A549 (cell line): ENCODE results near the gene HERPUD2. TPM values are rescaled to one million over a fixed set of nuclear protein-coding genes. Genes with fewer than 3 reads are reported as not detected.

ENCODE experiments used
- ATAC-seq, 2 experiments: fragments of 200-7000 bp in 1 of 2; fragments of >200 bp in 1 of 2; cut with Nextera tagmentation in 1 of 2; cut with Tn5 transposase in 1 of 2; 3 replicates each; pipeline versions ENCODE4 v1.8.0 to v1.9.1; 2018 to 2020; ENCODE audit warnings: mild to moderate bottlenecking in 1 of 2, moderate library complexity in 1 of 2
- CTCF ChIA-PET: fragments of 300-600 bp; sonication (Branson Sonifier 250); formaldehyde crosslinking; extraction: SDS; loops from one replicate; lab custom pipeline; 2021; ENCODE audit warnings: antibody characterized with exemption, inconsistent platforms; lab: Yijun Ruan, JAX
- POLR2A ChIA-PET: fragments of 350-600 bp; formaldehyde crosslinking; extraction: SDS; loops from one replicate; lab custom pipeline; 2021; ENCODE audit warnings: antibody characterized with exemption, inconsistent platforms; lab: Yijun Ruan, JAX
- DNase-seq, 2 experiments: peaks; one replicate each; pipeline versions ENCODE4 v3.0.0 to v3.0.0-alpha.2; 2011 to 2016; ENCODE audit warnings: low read depth in 1 of 2, low spot score in 1 of 2
- FAIRE-seq: peaks from 2 replicates; lab custom pipeline; 2011; peaks lifted over from hg19 to GRCh38; lab: Jason Lieb, UNC
- H3K27ac ChIP-seq, 2 experiments: fragments of >200 bp; sonication (Bioruptor Twin); formaldehyde crosslinking; 3 replicates each; pipeline ENCODE4 v1.5.1; 2016 to 2017
- H3K4me1 ChIP-seq: fragments of >200 bp; sonication (Bioruptor Twin); formaldehyde crosslinking; 3 replicates; pipeline ENCODE4 v1.6.1; 2016
- H3K4me2 ChIP-seq: fragments of >200 bp; sonication (Bioruptor Twin); formaldehyde crosslinking; 3 replicates; pipeline ENCODE4 v1.6.1; 2016
- H3K4me3 ChIP-seq: fragments of >200 bp; sonication (Bioruptor Twin); formaldehyde crosslinking; 3 replicates; pipeline ENCODE4 v1.5.1; 2016
- H3K9me3 ChIP-seq: fragments of >200 bp; sonication (Bioruptor Twin); formaldehyde crosslinking; 3 replicates; pipeline ENCODE4 v1.6.1; 2016
- BHLHE40 ChIP-seq: IDR thresholded peaks from 2 replicates; pipeline ENCODE4 v1.6.1; 2012; ENCODE audit warnings: low read depth, low read length, inconsistent platforms
- CHD2 ChIP-seq: fragments of 150-350 bp; IDR thresholded peaks from 2 replicates; pipeline ENCODE4 v1.6.1; 2014; ENCODE audit warnings: low read length; ENCODE audit not compliant: partially characterized antibody
- CHD4 ChIP-seq: fragments of 200-600 bp; sonication (generic); IDR thresholded peaks from 2 replicates; pipeline ENCODE4 v1.6.1; 2016; ENCODE audit warnings: antibody characterized with exemption, mild to moderate bottlenecking, borderline replicate concordance
- EHF ChIP-seq: fragments of 250-450 bp; sonication (Bioruptor Pico); IDR thresholded peaks from 2 replicates; pipeline ENCODE4 v1.5.0; 2020; ENCODE audit warnings: mild to moderate bottlenecking
- ESRRA ChIP-seq: fragments of 150-350 bp; IDR thresholded peaks from 2 replicates; pipeline ENCODE4 v1.6.1; 2014; ENCODE audit warnings: mild to moderate bottlenecking, low read length, borderline replicate concordance
- GATA3 ChIP-seq: IDR thresholded peaks from 2 replicates; pipeline ENCODE4 v1.6.1; 2012; ENCODE audit warnings: borderline replicate concordance
- HES2 ChIP-seq: fragments of >200 bp; sonication (Bioruptor Twin); formaldehyde crosslinking; IDR thresholded peaks from 2 replicates; pipeline ENCODE4 v1.6.1; 2016
- HOXB13 ChIP-seq: fragments of 250-450 bp; sonication (Bioruptor Pico); IDR thresholded peaks from 2 replicates; pipeline ENCODE4 v1.5.0; 2020; ENCODE audit warnings: low read depth, mild to moderate bottlenecking, moderate library complexity
- HOXB5 ChIP-seq: fragments of 250-450 bp; sonication (Bioruptor Pico); IDR thresholded peaks from 2 replicates; pipeline ENCODE4 v1.5.0; 2020; ENCODE audit warnings: mild to moderate bottlenecking, moderate library complexity
- JUN ChIP-seq, 2 experiments: fragments of >200 bp; sonication (Bioruptor Twin); formaldehyde crosslinking; IDR thresholded peaks; 2 replicates in 1 of 2; 3 replicates in 1 of 2; pipeline ENCODE4 v1.6.1; 2016 to 2017
- MAFK ChIP-seq: fragments of 450-650 bp; IDR thresholded peaks from 2 replicates; pipeline ENCODE4 v1.6.1; 2014; ENCODE audit not compliant: partially characterized antibody
- MAZ ChIP-seq: fragments of 150-350 bp; IDR thresholded peaks from 2 replicates; pipeline ENCODE4 v1.6.1; 2014; ENCODE audit warnings: antibody characterized with exemption, low read depth, low read length, borderline replicate concordance
- MYC ChIP-seq: IDR thresholded peaks from 2 replicates; pipeline ENCODE4 v1.6.1; 2012; ENCODE audit warnings: mild to moderate bottlenecking, inconsistent platforms, low read length, improper control_type of control experiment, borderline replicate concordance
- RARB ChIP-seq: fragments of 250-450 bp; sonication (Bioruptor Pico); IDR thresholded peaks from 2 replicates; pipeline ENCODE4 v1.8.0; 2021; ENCODE audit warnings: mild to moderate bottlenecking, moderate library complexity
- SMC3 ChIP-seq: fragments of >200 bp; sonication (Bioruptor Twin); formaldehyde crosslinking; IDR thresholded peaks from 3 replicates; pipeline ENCODE4 v1.6.1; 2018; ENCODE audit warnings: inconsistent platforms
- SREBF2 ChIP-seq: fragments of 450-650 bp; IDR thresholded peaks from 2 replicates; pipeline ENCODE4 v1.6.1; 2014; ENCODE audit warnings: mild to moderate bottlenecking, moderate library complexity
- TP53 ChIP-seq: fragments of 250-450 bp; sonication (Bioruptor Pico); IDR thresholded peaks from 2 replicates; pipeline ENCODE4 v1.5.0; 2021; ENCODE audit warnings: mild to moderate bottlenecking, moderate library complexity
- USF2 ChIP-seq: fragments of 450-650 bp; IDR thresholded peaks from 2 replicates; pipeline ENCODE4 v1.6.1; 2014; ENCODE audit warnings: antibody characterized with exemption
- ZC3H11A ChIP-seq: fragments of 450-650 bp; IDR thresholded peaks from 2 replicates; pipeline ENCODE4 v1.6.1; 2014; ENCODE audit warnings: antibody characterized with exemption, mild to moderate bottlenecking
- ZNF302 ChIP-seq: fragments of 250-450 bp; sonication (Bioruptor Pico); IDR thresholded peaks from 2 replicates; pipeline ENCODE4 v1.9.0; 2021; ENCODE audit warnings: inconsistent platforms, mild to moderate bottlenecking, moderate library complexity
- WGBS: methylation state at CpG from one replicate; pipeline ENCODE4 v1.1.6; 2017; ENCODE audit errors: missing lambda C conversion rate; 5-methylcytosine and 5-hydroxymethylcytosine counted together
- polyA plus RNA-seq, 4 experiments: library from polyadenylated mRNA; depleted of rRNA in 3 of 4; stranded (reverse); fragments of >200 nt; fragmentation: RNase III in 1 of 4; extraction: RNeasy Plus Mini Kit Qiagen cat#74134 plus additional on column Dnase treatment in 1 of 4; gene quantifications; 2 replicates in 3 of 4; 3 replicates in 1 of 4; pipeline ENCODE4 v1.2.3, GENCODE V29; 2011 to 2017

The HERPUD2 gene
- polyA plus RNA-seq, 2 of the 4 experiments (the other 2 are of a cell fraction), result 13.2 to 34.8 TPM

GRCh38 chr7:35704261-35704660 lies 9.3 kb upstream of the HERPUD2 start:
- DNase-seq (no peak), FAIRE-seq (no peak), ATAC-seq (no peak)
- H3K27ac ChIP-seq, result no peak overlapping the region
- ChIA-PET POLR2A (interaction anchor here (1.7 kb wide), 1 partner anchor 10 kb away, joined by 6 read pairs; the partner anchor contains the start of gene HERPUD2), CTCF (interaction anchor here (0.8 to 3.5 kb wide), 4 partner anchors 185 to 580 kb away, joined by 3 to 17 read pairs (median 3); no protein-coding TSS in a partner anchor)
- H3K4me3 ChIP-seq, result no peak overlapping the region
- no peaks in the 10 kb centered on the region for H3K4me1 ChIP-seq
- no peaks in the 10 kb centered on the region for H3K9me3 ChIP-seq
- 92% methylated on average over 1 of the region's 1 CpG for WGBS
- TF ChIP-seq JUN (IDR thresholded peaks at IDR 0.05), result no peak
- no peak for TF ChIP-seq MAZ
- TF ChIP-seq ZNF302, result no peak
- no peak for TF ChIP-seq HES2
- TF ChIP-seq EHF (CRISPR knock-in tag), result no peak
- TF ChIP-seq ESRRA, result no peak
- no peak for TF ChIP-seq SREBF2
- TF ChIP-seq ZC3H11A, result no peak
- no peak for TF ChIP-seq CHD4
- TF ChIP-seq GATA3, result no peak
- no peak for TF ChIP-seq BHLHE40
- TF ChIP-seq SMC3, result no peak
- no peak for TF ChIP-seq HOXB5
- no peak for TF ChIP-seq HOXB13 (CRISPR knock-in tag)
- TF ChIP-seq MYC, result no peak
- no peak for TF ChIP-seq USF2
- TF ChIP-seq MAFK, result no peak
- no peak overlapping the region for H3K4me2 ChIP-seq

- Histone ChIP-seq H3K9me3 (no peaks in the 10 kb centered on the region), H3K4me1 (peaks cover 4% of the 10 kb centered on the region; the same call in 2 of the 3 replicates), H3K27ac (no peak overlapping the region), H3K4me2 (no peak overlapping the region), H3K4me3 (no peak overlapping the region)
- no peak for DNase-seq
- no peak for TF ChIP-seq ZNF302
- TF ChIP-seq MAFK, result peak; percentile 76
- peak; percentile 28 to 47; a peak in 1 of 6 replicates for ATAC-seq
- ChIA-PET CTCF (interaction anchor here (0.8 to 8.0 kb wide), 5 partner anchors 7 to 269 kb away, joined by 3 to 57 read pairs (median 3); no protein-coding TSS in a partner anchor), POLR2A (no interaction called here)
- no peak for FAIRE-seq
- 56% methylated on average over 4 of the region's 4 CpGs for WGBS
These were observed 7.6 kb upstream of the HERPUD2 start for GRCh38 chr7:35702541-35702940.

- FAIRE-seq, result no peak
- H3K4me3 ChIP-seq, result no peak overlapping the region
- peaks cover 15% of the 10 kb centered on the region for H3K4me1 ChIP-seq
- H3K4me2 ChIP-seq, result no peak overlapping the region
- DNase-seq, result no peak
- ChIA-PET CTCF (interaction anchor here (1.0 to 8.0 kb wide), 3 partner anchors 8 to 206 kb away, joined by 4 to 57 read pairs (median 6); no protein-coding TSS in a partner anchor), POLR2A (no interaction called here)
- no peak for ATAC-seq
- no peak overlapping the region for H3K27ac ChIP-seq
- no peaks in the 10 kb centered on the region for H3K9me3 ChIP-seq
- 90% methylated on average over 1 of the region's 1 CpG for WGBS
- TF ChIP-seq TP53 (CRISPR knock-in tag) (no peak), RARB (CRISPR knock-in tag) (no peak), USF2 (no peak), CHD2 (no peak)
These were observed 6.5 kb upstream of the HERPUD2 start for GRCh38 chr7:35701287-35701900.
